Osteoblast (primary cell): ENCODE data around the gene PRDM5. TPM values are rescaled to one million over a fixed set of nuclear protein-coding genes. Genes with fewer than 3 reads are reported as not detected.

Experiments used
- DNase-seq: peaks from one replicate; pipeline ENCODE4 v3.0.0; 2011; ENCODE audit warnings: low spot score, mixed read lengths; ENCODE audit not compliant: insufficient read length; ENCODE audit errors: missing footprints
- H2AFZ ChIP-seq: 2 replicates; pipeline ENCODE4 v1.6.0; 2011; ENCODE audit warnings: mild to moderate bottlenecking, low read length
- H3K27ac ChIP-seq: 2 replicates; pipeline ENCODE4 v1.5.1; 2011; ENCODE audit warnings: mild to moderate bottlenecking, low read depth, low read length, moderate library complexity
- H3K27me3 ChIP-seq: 2 replicates; pipeline ENCODE4 v1.6.0; 2012; ENCODE audit warnings: mild to moderate bottlenecking, control low read depth, inconsistent platforms, low read length, moderate library complexity; ENCODE audit not compliant: insufficient read depth
- H3K36me3 ChIP-seq: 2 replicates; pipeline ENCODE4 v1.5.1; 2011; ENCODE audit warnings: mild to moderate bottlenecking, low read length, control low read depth, moderate library complexity; ENCODE audit not compliant: insufficient read depth
- H3K4me1 ChIP-seq: 2 replicates; pipeline ENCODE4 v1.5.1; 2011; ENCODE audit warnings: mild to moderate bottlenecking, low read length, control low read depth, moderate library complexity; ENCODE audit not compliant: insufficient read depth
- H3K4me2 ChIP-seq: 2 replicates; pipeline ENCODE4 v1.6.0; 2011; ENCODE audit warnings: mild to moderate bottlenecking, low read length; ENCODE audit not compliant: insufficient read depth
- H3K4me3 ChIP-seq: fragments of 200-600 bp; sonication (generic); 3 replicates; pipeline ENCODE4 v1.5.1; 2012; ENCODE audit warnings: mild to moderate bottlenecking, low read length, inconsistent platforms; ENCODE audit not compliant: insufficient read depth
- H3K79me2 ChIP-seq: 2 replicates; pipeline ENCODE4 v1.6.0; 2012; ENCODE audit warnings: mild to moderate bottlenecking, low read length, control low read depth, inconsistent platforms; ENCODE audit not compliant: insufficient read depth
- H3K9me3 ChIP-seq: 2 replicates; pipeline ENCODE4 v1.5.1; 2011; ENCODE audit warnings: low read depth, low read length, control low read depth
- H4K20me1 ChIP-seq: 2 replicates; pipeline ENCODE4 v1.6.0; 2012; ENCODE audit warnings: mild to moderate bottlenecking, low read length, control low read depth; ENCODE audit not compliant: insufficient read depth
- CTCF ChIP-seq: IDR thresholded peaks from 2 replicates; pipeline ENCODE4 v1.5.1; 2011; ENCODE audit warnings: mild to moderate bottlenecking, low read depth, low read length, moderate library complexity; ENCODE audit errors: extremely low read depth
- total RNA-seq: library from RNA; depleted of rRNA; stranded (reverse); fragments of >200 nt; gene quantifications from 2 replicates; pipeline ENCODE4 v1.2.3, GENCODE V29; 2012

Gene PRDM5
- total RNA-seq, 1 donor, result 39.4 TPM

GRCh38 chr4:120814886-120815285 is 107.6 kb downstream of the PRDM5 start:
- Histone ChIP-seq H3K9me3 (no peaks in the 10 kb centered on the region), H3K4me3 (no peak overlapping the region), H3K4me2 (no peak overlapping the region), H3K4me1 (no peaks in the 10 kb centered on the region), H3K27me3 (no peaks in the 10 kb centered on the region), H4K20me1 (no peaks in the 10 kb centered on the region), H3K36me3 (no peaks in the 10 kb centered on the region), H3K27ac (no peak overlapping the region), H3K79me2 (no peaks in the 10 kb centered on the region), H2AFZ (no peak overlapping the region)
- no peak for DNase-seq
- no peak for TF ChIP-seq CTCF

GRCh38 chr4:120812216-120812615 is 110.3 kb downstream of the PRDM5 start:
- H3K9me3 ChIP-seq, result peaks cover 2% of the 10 kb centered on the region
- no peak overlapping the region for H2AFZ ChIP-seq
- no peak overlapping the region for H3K4me2 ChIP-seq
- H3K79me2 ChIP-seq, result no peaks in the 10 kb centered on the region
- H3K36me3 ChIP-seq, result no peaks in the 10 kb centered on the region
- no peaks in the 10 kb centered on the region for H3K4me1 ChIP-seq
- no peaks in the 10 kb centered on the region for H4K20me1 ChIP-seq
- no peak overlapping the region for H3K4me3 ChIP-seq
- no peaks in the 10 kb centered on the region for H3K27me3 ChIP-seq
- H3K27ac ChIP-seq, result no peak overlapping the region
- TF ChIP-seq CTCF, result no peak
- no peak for DNase-seq

GRCh38 chr4:120809518-120809917 is 113.0 kb downstream of the PRDM5 start:
- DNase-seq, result no peak
- Histone ChIP-seq H3K27ac (no peak overlapping the region), H3K4me1 (no peaks in the 10 kb centered on the region), H4K20me1 (no peaks in the 10 kb centered on the region), H3K36me3 (no peaks in the 10 kb centered on the region), H3K79me2 (no peaks in the 10 kb centered on the region), H3K4me3 (no peak overlapping the region), H2AFZ (no peak overlapping the region), H3K27me3 (no peaks in the 10 kb centered on the region), H3K9me3 (peaks cover 2% of the 10 kb centered on the region), H3K4me2 (no peak overlapping the region)
- peak; percentile 40 for TF ChIP-seq CTCF

GRCh38 chr4:120808475-120809141 is 113.9 kb downstream of the PRDM5 start:
- Histone ChIP-seq H2AFZ (no peak overlapping the region), H3K4me1 (no peaks in the 10 kb centered on the region), H3K36me3 (no peaks in the 10 kb centered on the region), H3K27ac (no peak overlapping the region), H3K4me2 (no peak overlapping the region), H3K9me3 (peaks cover 2% of the 10 kb centered on the region), H3K79me2 (no peaks in the 10 kb centered on the region), H3K4me3 (no peak overlapping the region), H4K20me1 (no peaks in the 10 kb centered on the region), H3K27me3 (no peaks in the 10 kb centered on the region)
- DNase-seq, result no peak
- no peak for TF ChIP-seq CTCF
